IMR-90 (cell line): ENCODE measurements around the gene TIGIT. TPM values are rescaled to one million over a fixed set of nuclear protein-coding genes. Genes with fewer than 3 reads are reported as not detected.

Experiments used
- ATAC-seq: fragments of 200-7000 bp; cut with Tn5 transposase; 2 replicates; pipeline ENCODE4 v1.9.1; 2020; ENCODE audit warnings: low read depth, mild to moderate bottlenecking, moderate library complexity
- BruUV-seq: library from RNA; stranded (reverse); fragments of 400-500 nt; replicated peaks from 2 replicates; lab custom pipeline; 2021; lab: Mats Ljungman, UMichigan
- CTCF ChIA-PET: fragments of 300-600 bp; formaldehyde crosslinking; extraction: SDS; loops from one replicate; lab custom pipeline; 2021; ENCODE audit warnings: antibody characterized with exemption; lab: Yijun Ruan, JAX
- POLR2A ChIA-PET: fragments of 300-600 bp; sonication (Branson Sonifier 250); formaldehyde crosslinking; loops from one replicate; lab custom pipeline; 2022; ENCODE audit warnings: antibody characterized with exemption; ENCODE audit not compliant: unreplicated experiment; lab: Charles Lee
- DNase-seq: peaks from one replicate; pipeline ENCODE4 v3.0.0; 2013
- H2AFZ ChIP-seq: replicated peaks from 2 replicates; pipeline ENCODE3; 2013; ENCODE audit warnings: low read length, mild to moderate bottlenecking; ENCODE audit not compliant: poor library complexity
- H2AK5ac ChIP-seq: 2 replicates; pipeline ENCODE4 v1.6.1; 2013; ENCODE audit warnings: low read depth, low read length, inconsistent platforms
- H2AK9ac ChIP-seq: replicated peaks from 2 replicates; pipeline ENCODE3; 2013; ENCODE audit warnings: mild to moderate bottlenecking, low read depth, low read length, moderate library complexity; ENCODE audit not compliant: poor library complexity
- H2BK120ac ChIP-seq: 2 replicates; pipeline ENCODE4 v1.6.1; 2013; ENCODE audit warnings: low read depth, low read length, inconsistent platforms
- H2BK15ac ChIP-seq: 3 replicates; pipeline ENCODE4 v1.6.1; 2013; ENCODE audit warnings: low read depth, low read length, inconsistent platforms
- H2BK20ac ChIP-seq: 2 replicates; pipeline ENCODE4 v1.6.1; 2013; ENCODE audit warnings: low read depth, mild to moderate bottlenecking, inconsistent platforms, low read length, moderate library complexity
- H2BK5ac ChIP-seq: 2 replicates; pipeline ENCODE4 v1.6.1; 2013; ENCODE audit warnings: mild to moderate bottlenecking, low read depth, low read length, inconsistent platforms; ENCODE audit not compliant: poor library complexity, severe bottlenecking
- H3K14ac ChIP-seq: replicated peaks from 2 replicates; pipeline ENCODE4 v1.6.1; 2013; ENCODE audit warnings: low read depth, low read length, inconsistent platforms
- H3K18ac ChIP-seq: 2 replicates; pipeline ENCODE4 v1.6.1; 2013; ENCODE audit warnings: low read depth, low read length, control low read depth
- H3K23ac ChIP-seq: 2 replicates; pipeline ENCODE4 v1.6.1; 2013; ENCODE audit warnings: low read depth, low read length, inconsistent platforms
- H3K27ac ChIP-seq: 2 replicates; pipeline ENCODE4 v1.5.1; 2013; ENCODE audit warnings: mild to moderate bottlenecking, control low read depth, low read length; ENCODE audit not compliant: insufficient read depth
- H3K27me3 ChIP-seq: 2 replicates; pipeline ENCODE4 v1.6.1; 2013; ENCODE audit warnings: low read length; ENCODE audit not compliant: control insufficient read depth, insufficient read depth
- H3K36me3 ChIP-seq: 2 replicates; pipeline ENCODE4 v1.6.1; 2013; ENCODE audit warnings: low read length, mixed read lengths; ENCODE audit not compliant: control insufficient read depth, insufficient read depth
- H3K4ac ChIP-seq: 2 replicates; pipeline ENCODE4 v1.6.1; 2013; ENCODE audit warnings: low read depth, low read length, inconsistent platforms
- H3K4me1 ChIP-seq: 2 replicates; pipeline ENCODE4 v1.6.1; 2013; ENCODE audit warnings: low read length, mixed read lengths; ENCODE audit not compliant: control insufficient read depth, insufficient read depth
- H3K4me2 ChIP-seq: 2 replicates; pipeline ENCODE4 v1.6.1; 2013; ENCODE audit warnings: low read depth, mild to moderate bottlenecking, control low read depth, low read length, moderate library complexity
- H3K4me3 ChIP-seq: 2 replicates; pipeline ENCODE4 v1.5.1; 2013; ENCODE audit warnings: low read depth, mild to moderate bottlenecking, control low read depth, low read length, moderate library complexity; ENCODE audit not compliant: insufficient read depth
- H3K56ac ChIP-seq: 2 replicates; pipeline ENCODE4 v1.6.1; 2013; ENCODE audit warnings: low read length, inconsistent platforms; ENCODE audit not compliant: insufficient read depth; ENCODE audit errors: extremely low read depth
- H3K79me1 ChIP-seq, 2 experiments: 2 replicates each; pipeline ENCODE4 v1.6.1; 2013; ENCODE audit warnings: low read length in 2 of 2, inconsistent platforms in 1 of 2, low read depth in 1 of 2
- H3K9ac ChIP-seq: 2 replicates; pipeline ENCODE4 v1.6.1; 2013; ENCODE audit warnings: low read depth, low read length, control low read depth
- H3K9me1 ChIP-seq: 2 replicates; pipeline ENCODE4 v1.6.1; 2013; ENCODE audit warnings: low read length, inconsistent platforms; ENCODE audit not compliant: insufficient read depth
- H3K9me3 ChIP-seq: 2 replicates; pipeline ENCODE4 v1.6.1; 2013; ENCODE audit warnings: low read length; ENCODE audit not compliant: control insufficient read depth, insufficient read depth
- H4K20me1 ChIP-seq: 2 replicates; pipeline ENCODE4 v1.6.1; 2013; ENCODE audit warnings: low read length, inconsistent platforms; ENCODE audit not compliant: insufficient read depth
- H4K5ac ChIP-seq: 2 replicates; pipeline ENCODE4 v1.6.1; 2013; ENCODE audit warnings: mild to moderate bottlenecking, low read depth, low read length, control low read depth
- H4K8ac ChIP-seq, 2 experiments: 2 replicates each; pipeline ENCODE4 v1.6.1; 2013; ENCODE audit warnings: low read depth in 2 of 2, low read length in 2 of 2, control low read depth in 1 of 2, inconsistent platforms in 1 of 2
- H4K91ac ChIP-seq: 2 replicates; pipeline ENCODE4 v1.6.1; 2013; ENCODE audit warnings: low read depth, low read length, inconsistent platforms; ENCODE audit not compliant: insufficient read depth
- BHLHE40 ChIP-seq: fragments of 150-350 bp; IDR thresholded peaks from 2 replicates; pipeline ENCODE4 v1.6.1; 2016; ENCODE audit warnings: mild to moderate bottlenecking, low read depth, low read length
- CEBPB ChIP-seq: IDR thresholded peaks from 2 replicates; pipeline ENCODE4 v1.6.1; 2012; ENCODE audit warnings: low read depth, low read length, improper control_type of control experiment
- CHD1 ChIP-seq: IDR thresholded peaks from 2 replicates; pipeline ENCODE4 v1.6.1; 2012; ENCODE audit warnings: low read depth, low read length, improper control_type of control experiment
- FOS ChIP-seq: fragments of 150-350 bp; IDR thresholded peaks from 2 replicates; pipeline ENCODE4 v1.6.1; 2016; ENCODE audit warnings: low read depth, low read length
- MAFK ChIP-seq: IDR thresholded peaks from 2 replicates; pipeline ENCODE4 v1.6.1; 2012; ENCODE audit warnings: low read depth, low read length, improper control_type of control experiment
- MAZ ChIP-seq: IDR thresholded peaks from 2 replicates; pipeline ENCODE4 v1.6.1; 2012; ENCODE audit warnings: low read depth, mild to moderate bottlenecking, low read length, improper control_type of control experiment, moderate library complexity, borderline replicate concordance
- MXI1 ChIP-seq: IDR thresholded peaks from 2 replicates; pipeline ENCODE4 v1.6.1; 2012; ENCODE audit warnings: low read depth, mild to moderate bottlenecking, low read length, moderate library complexity, borderline replicate concordance
- NFE2L2 ChIP-seq: fragments of 150-350 bp; IDR thresholded peaks from 2 replicates; pipeline ENCODE4 v1.6.1; 2016; ENCODE audit warnings: low read depth, mild to moderate bottlenecking, low read length
- POLR2A ChIP-seq: IDR thresholded peaks from 2 replicates; pipeline ENCODE4 v1.6.1; 2012; ENCODE audit warnings: mild to moderate bottlenecking, low read depth, low read length
- RAD21 ChIP-seq: IDR thresholded peaks from 2 replicates; pipeline ENCODE4 v1.6.1; 2012; ENCODE audit warnings: low read length, improper control_type of control experiment
- RCOR1 ChIP-seq: IDR thresholded peaks from 2 replicates; pipeline ENCODE4 v1.6.1; 2012; ENCODE audit warnings: mild to moderate bottlenecking, low read length, improper control_type of control experiment; ENCODE audit not compliant: insufficient replicate concordance
- RFX5 ChIP-seq: IDR thresholded peaks from 2 replicates; pipeline ENCODE4 v1.8.0; 2012; ENCODE audit warnings: low read depth, mild to moderate bottlenecking, low read length, moderate library complexity
- SMC3 ChIP-seq: fragments of 150-350 bp; IDR thresholded peaks from 2 replicates; pipeline ENCODE4 v1.6.1; 2016; ENCODE audit warnings: low read depth, mild to moderate bottlenecking, antibody characterized with exemption, low read length, moderate library complexity
- WGBS, 2 experiments: methylation state at CpG; one replicate each; pipeline versions ENCODE4 v1.1.5 to v1.1.7; 2013; ENCODE audit warnings: missing lambda C conversion rate in 2 of 2; ENCODE audit not compliant: insufficient read length in 1 of 2; ENCODE audit errors: extremely low coverage in 2 of 2; 5-methylcytosine and 5-hydroxymethylcytosine counted together
- dilution Hi-C: fragments of 300-500 bp; cut with HindIII; formaldehyde crosslinking; loops from one replicate; pipeline ENCODE4 v1.14.3; 2018; ENCODE audit warnings: low sequenced_read_pairs; ENCODE audit not compliant: unreplicated experiment
- in situ Hi-C: fragments of 300-500 bp; cut with MboI; formaldehyde crosslinking; loops from 3 replicates; pipeline ENCODE4 v1.14.3; 2019; ENCODE audit warnings: low sequenced_read_pairs, inconsistent platforms, mixed read lengths
- intact Hi-C: fragments of 100-400 bp; cut with micrococcal nuclease; formaldehyde crosslinking; loops from 2 replicates; pipeline ENCODE4 v1.10.0; 2022
- polyA plus RNA-seq, 3 experiments: library from polyadenylated mRNA; depleted of rRNA; stranded (reverse); fragments of >200 nt; gene quantifications; 2 replicates each; pipeline ENCODE4 v1.2.3, GENCODE V29; 2012; ENCODE audit warnings: low replicate concordance in 1 of 3
- total RNA-seq: library from RNA; depleted of rRNA; stranded (reverse); fragments of >200 nt; gene quantifications from 2 replicates; pipeline ENCODE4 v1.2.3, GENCODE V29; 2012
- TF ChIP-seq, protein P1 (sequence below): fragments of 150-350 bp; IDR thresholded peaks from 2 replicates; pipeline ENCODE4 v1.6.1; 2016; ENCODE audit warnings: low read depth, mild to moderate bottlenecking, low read length, moderate library complexity, borderline replicate concordance
- TF ChIP-seq, protein P2 (sequence below): conservative IDR thresholded peaks from 2 replicates; pipeline ENCODE4 v1.5.1; 2012; ENCODE audit warnings: mild to moderate bottlenecking, low read depth, low read length, improper control_type of control experiment
- TF ChIP-seq, protein P3 (sequence below): fragments of 150-350 bp; IDR thresholded peaks from 2 replicates; pipeline ENCODE4 v1.6.1; 2017; ENCODE audit warnings: mild to moderate bottlenecking, antibody characterized with exemption, low read length, low read depth

TIGIT gene
- total and polyA plus RNA-seq, 2 of the 4 experiments (the other 2 are of a cell fraction), result not detected

DNA sequence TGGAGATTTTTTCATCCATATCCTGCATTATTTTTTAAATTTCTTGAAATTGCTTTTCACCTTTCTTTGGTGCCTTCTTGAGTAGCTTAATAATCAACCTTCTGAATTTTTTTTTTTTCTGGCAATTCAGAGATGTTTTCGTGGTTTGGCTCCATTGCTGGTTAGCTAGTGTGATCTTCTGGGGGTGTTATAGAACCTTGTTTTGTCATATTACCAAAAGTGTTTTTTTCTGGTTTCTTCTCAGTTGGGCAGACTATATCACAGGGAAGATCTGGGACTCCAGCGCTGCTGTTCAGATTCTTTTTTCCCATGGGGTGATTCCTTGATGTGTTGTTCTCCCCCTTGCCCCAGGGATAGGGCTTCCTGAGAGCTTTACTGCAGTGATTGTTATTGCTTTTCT, 23.8 kb upstream of the TIGIT start:
- intact Hi-C loops, result no loop called here
- H2AK5ac ChIP-seq, result no peak overlapping the region
- in situ Hi-C loops, result no loop called here
- TF ChIP-seq, protein P1, sequence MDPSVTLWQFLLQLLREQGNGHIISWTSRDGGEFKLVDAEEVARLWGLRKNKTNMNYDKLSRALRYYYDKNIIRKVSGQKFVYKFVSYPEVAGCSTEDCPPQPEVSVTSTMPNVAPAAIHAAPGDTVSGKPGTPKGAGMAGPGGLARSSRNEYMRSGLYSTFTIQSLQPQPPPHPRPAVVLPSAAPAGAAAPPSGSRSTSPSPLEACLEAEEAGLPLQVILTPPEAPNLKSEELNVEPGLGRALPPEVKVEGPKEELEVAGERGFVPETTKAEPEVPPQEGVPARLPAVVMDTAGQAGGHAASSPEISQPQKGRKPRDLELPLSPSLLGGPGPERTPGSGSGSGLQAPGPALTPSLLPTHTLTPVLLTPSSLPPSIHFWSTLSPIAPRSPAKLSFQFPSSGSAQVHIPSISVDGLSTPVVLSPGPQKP, result no peak
- TF ChIP-seq MAZ, result no peak
- no peak for TF ChIP-seq CHD1
- no peak for TF ChIP-seq CEBPB
- no peak for TF ChIP-seq RCOR1
- TF ChIP-seq FOS, result no peak
- TF ChIP-seq NFE2L2, result no peak
- TF ChIP-seq MAFK, result no peak
- TF ChIP-seq BHLHE40, result no peak
- TF ChIP-seq SMC3, result no peak
- TF ChIP-seq POLR2A, result no peak
- no peak for TF ChIP-seq RAD21
- TF ChIP-seq RFX5, result no peak
- TF ChIP-seq MXI1, result no peak
- TF ChIP-seq, protein P2, sequence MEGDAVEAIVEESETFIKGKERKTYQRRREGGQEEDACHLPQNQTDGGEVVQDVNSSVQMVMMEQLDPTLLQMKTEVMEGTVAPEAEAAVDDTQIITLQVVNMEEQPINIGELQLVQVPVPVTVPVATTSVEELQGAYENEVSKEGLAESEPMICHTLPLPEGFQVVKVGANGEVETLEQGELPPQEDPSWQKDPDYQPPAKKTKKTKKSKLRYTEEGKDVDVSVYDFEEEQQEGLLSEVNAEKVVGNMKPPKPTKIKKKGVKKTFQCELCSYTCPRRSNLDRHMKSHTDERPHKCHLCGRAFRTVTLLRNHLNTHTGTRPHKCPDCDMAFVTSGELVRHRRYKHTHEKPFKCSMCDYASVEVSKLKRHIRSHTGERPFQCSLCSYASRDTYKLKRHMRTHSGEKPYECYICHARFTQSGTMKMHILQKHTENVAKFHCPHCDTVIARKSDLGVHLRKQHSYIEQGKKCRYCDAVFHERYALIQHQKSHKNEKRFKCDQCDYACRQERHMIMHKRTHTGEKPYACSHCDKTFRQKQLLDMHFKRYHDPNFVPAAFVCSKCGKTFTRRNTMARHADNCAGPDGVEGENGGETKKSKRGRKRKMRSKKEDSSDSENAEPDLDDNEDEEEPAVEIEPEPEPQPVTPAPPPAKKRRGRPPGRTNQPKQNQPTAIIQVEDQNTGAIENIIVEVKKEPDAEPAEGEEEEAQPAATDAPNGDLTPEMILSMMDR, result no peak
- TF ChIP-seq, protein P3, sequence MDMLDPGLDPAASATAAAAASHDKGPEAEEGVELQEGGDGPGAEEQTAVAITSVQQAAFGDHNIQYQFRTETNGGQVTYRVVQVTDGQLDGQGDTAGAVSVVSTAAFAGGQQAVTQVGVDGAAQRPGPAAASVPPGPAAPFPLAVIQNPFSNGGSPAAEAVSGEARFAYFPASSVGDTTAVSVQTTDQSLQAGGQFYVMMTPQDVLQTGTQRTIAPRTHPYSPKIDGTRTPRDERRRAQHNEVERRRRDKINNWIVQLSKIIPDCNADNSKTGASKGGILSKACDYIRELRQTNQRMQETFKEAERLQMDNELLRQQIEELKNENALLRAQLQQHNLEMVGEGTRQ, result no peak
- dilution Hi-C loops, result no loop called here
- no peak overlapping the region for H3K56ac ChIP-seq
- no peak overlapping the region for H3K27ac ChIP-seq
- no peaks in the 10 kb centered on the region for H3K9me3 ChIP-seq
- no peak overlapping the region for H4K91ac ChIP-seq
- H3K4me1 ChIP-seq, result peaks cover under 1% of the 10 kb centered on the region; the same call in 1 of the 2 replicates
- no peak overlapping the region for H3K9ac ChIP-seq
- H4K20me1 ChIP-seq, result no peaks in the 10 kb centered on the region
- BruUV-seq, result no TSS peak
- H3K4ac ChIP-seq, result no peak overlapping the region
- no peak overlapping the region for H2BK5ac ChIP-seq
- H2BK120ac ChIP-seq, result no peak overlapping the region
- H3K14ac ChIP-seq, result no peak overlapping the region
- no peak overlapping the region for H4K8ac ChIP-seq
- ChIA-PET POLR2A (no interaction called here), CTCF (no interaction called here)
- no peak overlapping the region for H3K4me3 ChIP-seq
- H3K18ac ChIP-seq, result no peak overlapping the region
- DNase-seq (no peak), ATAC-seq (no peak)
- H3K27me3 ChIP-seq, result no peaks in the 10 kb centered on the region
- no peak overlapping the region for H2BK20ac ChIP-seq
- H3K23ac ChIP-seq, result no peak overlapping the region
- no peak overlapping the region for H2AK9ac ChIP-seq
- H4K5ac ChIP-seq, result no peak overlapping the region
- no peak overlapping the region for H2AFZ ChIP-seq
- no CpG with 5 or more reads among the region's 2 CpGs for WGBS, 2 experiments
- no peaks in the 10 kb centered on the region for H3K79me1 ChIP-seq
- no peak overlapping the region for H2BK15ac ChIP-seq
- H3K36me3 ChIP-seq, result no peaks in the 10 kb centered on the region
- no peaks in the 10 kb centered on the region for H3K9me1 ChIP-seq
- no peak overlapping the region for H3K4me2 ChIP-seq
